Mesothelial cell of epicardium (in vitro differentiated cells): ENCODE measurements around the gene CAPZB. TPM values are rescaled to one million over a fixed set of nuclear protein-coding genes. Genes with fewer than 3 reads are reported as not detected.

Experiments
- DNase-seq, 2 experiments: peaks; one replicate each; pipeline ENCODE4 v3.0.0; 2021; ENCODE audit warnings: low spot score in 2 of 2; ENCODE audit not compliant: unreplicated experiment in 2 of 2
- H3K27ac Mint-ChIP-seq: 2 replicates; pipeline ENCODE4 v1.8.0; 2021; ENCODE audit warnings: mixed read lengths
- H3K27me3 Mint-ChIP-seq: 2 replicates; pipeline ENCODE4 v1.8.0; 2021; ENCODE audit warnings: low read depth, mixed read lengths
- H3K36me3 Mint-ChIP-seq: 2 replicates; pipeline ENCODE4 v1.8.0; 2021; ENCODE audit warnings: mixed read lengths
- H3K4me1 Mint-ChIP-seq: 2 replicates; pipeline ENCODE4 v1.8.0; 2021; ENCODE audit warnings: mixed read lengths
- H3K4me3 Mint-ChIP-seq: 2 replicates; pipeline ENCODE4 v1.8.0; 2021; ENCODE audit warnings: mild to moderate bottlenecking, moderate library complexity, mixed read lengths
- H3K9me3 Mint-ChIP-seq: 2 replicates; pipeline ENCODE4 v1.8.0; 2021; ENCODE audit warnings: mixed read lengths
- total RNA-seq: library from RNA; stranded (reverse); gene quantifications from 3 replicates; pipeline ENCODE4 v1.2.1, GENCODE V29; 2021
- TF ChIP-seq, protein P1 (sequence below): fragments of 200-600 bp; sonication (generic); IDR thresholded peaks from one replicate; pipeline ENCODE4 v1.5.0; 2021; ENCODE audit warnings: antibody characterized with exemption; ENCODE audit not compliant: unreplicated experiment

Gene CAPZB
- total RNA-seq, 1 donor from 2014 or later, result 192 TPM

DNA sequence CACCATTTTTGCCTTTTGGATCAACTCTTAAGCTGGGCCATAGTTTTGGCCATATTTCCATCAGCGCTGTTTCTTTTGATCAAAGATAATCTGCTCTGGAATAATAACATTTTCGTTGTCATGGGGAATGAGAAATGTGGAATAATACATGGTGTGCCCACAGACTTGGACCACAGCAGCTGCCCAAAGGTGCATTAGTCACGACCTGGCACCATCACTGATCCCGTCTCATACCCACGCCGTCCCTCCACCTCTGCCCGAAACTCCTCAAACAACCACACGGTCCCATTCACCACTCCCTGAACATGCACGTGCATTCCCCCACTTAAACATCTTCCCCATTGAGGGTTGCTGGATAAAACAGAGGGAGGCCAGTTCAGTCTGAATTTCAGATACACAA, 96.4 kb downstream of the CAPZB start:
- Mint-ChIP-seq H3K27me3 (no peaks in the 10 kb centered on the region), H3K9me3 (no peaks in the 10 kb centered on the region), H3K4me3 (no peak overlapping the region), H3K4me1 (peaks cover 53% of the 10 kb centered on the region), H3K36me3 (peaks cover 8% of the 10 kb centered on the region), H3K27ac (no peak overlapping the region)
- DNase-seq, result no peak
- TF ChIP-seq, protein P1, sequence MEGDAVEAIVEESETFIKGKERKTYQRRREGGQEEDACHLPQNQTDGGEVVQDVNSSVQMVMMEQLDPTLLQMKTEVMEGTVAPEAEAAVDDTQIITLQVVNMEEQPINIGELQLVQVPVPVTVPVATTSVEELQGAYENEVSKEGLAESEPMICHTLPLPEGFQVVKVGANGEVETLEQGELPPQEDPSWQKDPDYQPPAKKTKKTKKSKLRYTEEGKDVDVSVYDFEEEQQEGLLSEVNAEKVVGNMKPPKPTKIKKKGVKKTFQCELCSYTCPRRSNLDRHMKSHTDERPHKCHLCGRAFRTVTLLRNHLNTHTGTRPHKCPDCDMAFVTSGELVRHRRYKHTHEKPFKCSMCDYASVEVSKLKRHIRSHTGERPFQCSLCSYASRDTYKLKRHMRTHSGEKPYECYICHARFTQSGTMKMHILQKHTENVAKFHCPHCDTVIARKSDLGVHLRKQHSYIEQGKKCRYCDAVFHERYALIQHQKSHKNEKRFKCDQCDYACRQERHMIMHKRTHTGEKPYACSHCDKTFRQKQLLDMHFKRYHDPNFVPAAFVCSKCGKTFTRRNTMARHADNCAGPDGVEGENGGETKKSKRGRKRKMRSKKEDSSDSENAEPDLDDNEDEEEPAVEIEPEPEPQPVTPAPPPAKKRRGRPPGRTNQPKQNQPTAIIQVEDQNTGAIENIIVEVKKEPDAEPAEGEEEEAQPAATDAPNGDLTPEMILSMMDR, result no peak

DNA sequence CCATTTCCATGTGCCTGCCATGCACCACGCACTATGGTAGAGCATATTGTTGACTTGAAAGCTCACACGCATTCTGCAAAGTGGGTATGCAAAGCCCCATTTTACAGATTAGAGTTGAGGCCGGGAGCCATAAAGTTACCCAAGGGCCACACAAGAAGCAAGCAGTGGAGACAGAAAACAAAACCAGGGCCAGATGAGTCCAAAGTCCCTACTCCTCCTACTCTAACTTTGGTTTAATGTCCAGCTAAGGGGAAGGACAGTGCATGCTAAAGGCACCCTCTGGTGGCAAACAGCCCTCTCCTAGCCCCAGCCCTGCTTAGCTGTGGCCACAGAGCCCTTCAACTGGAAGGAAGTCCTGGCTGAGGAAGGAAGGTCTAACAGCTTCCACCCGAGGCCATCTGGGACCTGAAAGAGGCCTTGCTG, 98.3 kb downstream of the CAPZB start:
- Mint-ChIP-seq H3K36me3 (peaks cover 11% of the 10 kb centered on the region), H3K27ac (peak overlapping the region; percentile 94), H3K4me1 (peaks cover 58% of the 10 kb centered on the region), H3K27me3 (no peaks in the 10 kb centered on the region), H3K4me3 (no peak overlapping the region), H3K9me3 (no peaks in the 10 kb centered on the region)
- DNase-seq, result no peak
- TF ChIP-seq, protein P1, result no peak

DNA sequence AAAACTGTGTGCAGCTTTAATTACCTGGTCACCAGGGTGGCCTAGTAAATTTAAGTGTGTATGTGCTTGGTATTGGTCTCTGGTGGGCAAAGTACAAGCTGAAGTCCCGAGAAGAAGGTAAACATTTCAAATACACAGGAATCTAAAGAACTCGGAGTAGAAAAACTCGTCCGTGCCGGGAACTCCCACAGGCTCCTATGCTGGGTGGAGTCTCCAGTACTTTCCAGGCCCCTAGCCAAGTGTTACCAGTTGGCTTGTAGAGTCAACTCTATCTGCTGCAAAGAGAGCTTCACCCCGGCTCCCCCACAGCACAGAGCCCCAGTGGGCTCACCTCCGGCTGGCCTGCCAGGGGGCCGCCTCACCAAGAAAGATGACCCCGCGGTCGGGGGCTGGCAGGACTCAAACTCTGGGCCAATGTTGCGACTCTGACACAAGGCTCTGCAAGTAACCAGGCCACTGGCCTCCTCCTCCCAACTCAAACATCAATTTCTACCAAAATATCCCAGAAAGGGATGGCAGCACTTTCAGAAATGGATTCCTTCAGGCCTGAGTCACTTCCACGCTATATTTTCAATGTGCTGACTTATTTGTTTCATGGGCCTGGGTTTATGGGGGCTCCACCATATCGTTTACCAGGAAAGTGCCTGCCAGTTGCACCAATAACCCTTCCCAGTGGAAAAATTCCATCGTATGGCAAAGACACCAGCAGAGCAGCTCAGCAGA, 99.3 kb downstream of the CAPZB start:
- Mint-ChIP-seq H3K4me3 (no peak overlapping the region), H3K9me3 (no peaks in the 10 kb centered on the region), H3K27me3 (no peaks in the 10 kb centered on the region), H3K4me1 (peaks cover 54% of the 10 kb centered on the region), H3K36me3 (peaks cover 13% of the 10 kb centered on the region), H3K27ac (peak overlapping the region; percentile 94)
- TF ChIP-seq, protein P1, result no peak
- DNase-seq, result no peak

DNA sequence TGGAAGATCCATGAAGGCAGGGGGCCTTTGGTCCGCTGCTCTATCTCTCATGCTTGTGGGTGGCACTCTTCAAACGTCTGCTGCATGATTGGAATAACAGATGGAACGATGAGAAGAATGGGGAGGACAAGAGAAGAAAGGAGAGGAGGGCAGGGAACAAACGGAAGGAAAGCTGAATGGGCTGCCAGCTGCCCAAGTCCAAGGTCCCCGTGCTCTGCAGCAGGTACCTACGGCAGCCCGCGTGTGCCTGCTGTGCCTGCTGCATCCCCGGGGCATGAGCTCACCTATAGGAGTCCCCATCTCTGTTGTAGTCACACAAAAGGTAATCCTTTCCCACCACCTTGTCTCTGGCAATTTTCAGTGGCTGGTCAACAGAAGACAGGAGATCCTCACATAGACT, 100.1 kb downstream of the CAPZB start:
- no peaks in the 10 kb centered on the region for H3K27me3 Mint-ChIP-seq
- TF ChIP-seq, protein P1, result no peak

DNA sequence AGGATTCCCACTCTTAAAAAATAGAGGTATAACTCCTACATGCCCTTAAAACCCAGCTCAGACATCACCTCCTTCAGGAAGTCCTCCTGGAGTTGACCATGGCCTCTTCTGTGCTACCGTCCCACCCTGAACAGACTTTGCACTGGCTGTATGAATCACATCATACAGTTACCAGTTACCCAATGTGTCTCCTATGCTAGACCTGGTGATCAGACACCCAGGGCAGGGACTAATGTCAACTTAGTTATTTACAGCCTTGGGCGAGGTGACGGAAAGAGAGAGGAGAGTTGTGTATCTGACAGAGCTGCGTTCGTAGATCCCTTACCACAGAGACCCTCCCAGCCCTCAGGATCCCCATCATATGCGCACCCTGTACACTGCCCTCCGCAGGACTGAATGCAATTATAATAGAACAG, 100.6 kb downstream of the CAPZB start:
- no peaks in the 10 kb centered on the region for H3K9me3 Mint-ChIP-seq
- peaks cover 15% of the 10 kb centered on the region for H3K36me3 Mint-ChIP-seq
- TF ChIP-seq, protein P1, result no peak
- DNase-seq, result no peak
- peak overlapping the region; percentile 94 for H3K27ac Mint-ChIP-seq
- peaks cover 41% of the 10 kb centered on the region for H3K4me1 Mint-ChIP-seq
- no peaks in the 10 kb centered on the region for H3K27me3 Mint-ChIP-seq
- no peak overlapping the region for H3K4me3 Mint-ChIP-seq

More for the DNA sequence above, 100.1 kb downstream of the CAPZB start:
- no peaks in the 10 kb centered on the region for H3K9me3 Mint-ChIP-seq
- H3K36me3 Mint-ChIP-seq, result peaks cover 13% of the 10 kb centered on the region
- peak overlapping the region; percentile 94 for H3K27ac Mint-ChIP-seq
- no peak overlapping the region for H3K4me3 Mint-ChIP-seq
- H3K4me1 Mint-ChIP-seq, result peaks cover 46% of the 10 kb centered on the region
- no peak for DNase-seq

DNA sequence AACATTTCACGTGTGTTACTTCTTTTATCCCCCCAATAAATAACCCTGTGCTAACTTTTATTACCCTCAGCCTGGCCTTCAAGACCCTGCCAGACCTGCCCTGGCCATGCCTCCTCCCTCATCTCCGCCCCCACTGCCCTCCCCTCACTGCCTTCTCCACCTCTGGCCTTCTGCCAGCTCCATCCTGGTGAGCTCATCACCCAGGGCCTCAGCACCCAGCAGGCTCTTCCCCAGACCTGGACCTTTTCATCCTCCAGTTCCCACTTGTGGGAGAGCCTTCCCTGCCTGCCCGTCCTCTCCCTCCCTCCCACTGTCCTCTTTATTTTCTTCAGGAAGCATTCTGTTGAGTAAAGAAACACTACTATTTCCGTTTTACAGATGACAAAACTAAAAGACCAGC, 101.2 kb downstream of the CAPZB start:
- no peak overlapping the region for H3K4me3 Mint-ChIP-seq
- H3K4me1 Mint-ChIP-seq, result peaks cover 38% of the 10 kb centered on the region
- no peaks in the 10 kb centered on the region for H3K27me3 Mint-ChIP-seq
- no peak for DNase-seq
- TF ChIP-seq, protein P1, result no peak
- H3K9me3 Mint-ChIP-seq, result no peaks in the 10 kb centered on the region
- peak overlapping the region; percentile 94 for H3K27ac Mint-ChIP-seq
- H3K36me3 Mint-ChIP-seq, result peaks cover 18% of the 10 kb centered on the region
